HepG2 (cell line): ENCODE data around the gene HLA-DRA.

Experiments used
- AGO2 ChIP-seq: fragments of 200-400 bp; formaldehyde crosslinking; optimal IDR thresholded peaks from 2 replicates; pipeline ENCODE3; 2017; ENCODE audit warnings: mild to moderate bottlenecking, low read depth, low read length, moderate library complexity
- ARNTL ChIP-seq: sonication (generic); formaldehyde crosslinking; IDR thresholded peaks from 2 replicates; pipeline ENCODE4 v1.4.0; 2020; ENCODE audit warnings: mild to moderate bottlenecking, missing genetic modification reagents
- NR2F6 ChIP-seq, 2 experiments: IDR thresholded peaks; 2 replicates each; pipeline ENCODE4 v1.6.1; 2016; ENCODE audit warnings: antibody characterized with exemption in 1 of 2, mild to moderate bottlenecking in 1 of 2
- ZNF121 ChIP-seq: sonication (generic); formaldehyde crosslinking; IDR thresholded peaks from 2 replicates; pipeline ENCODE4 v1.5.0; 2020; ENCODE audit warnings: mild to moderate bottlenecking, missing genetic modification reagents
- ZNF354B ChIP-seq: sonication (generic); formaldehyde crosslinking; IDR thresholded peaks from 2 replicates; pipeline ENCODE4 v1.8.0; 2022; ENCODE audit warnings: mild to moderate bottlenecking, missing genetic modification reagents

DNA sequence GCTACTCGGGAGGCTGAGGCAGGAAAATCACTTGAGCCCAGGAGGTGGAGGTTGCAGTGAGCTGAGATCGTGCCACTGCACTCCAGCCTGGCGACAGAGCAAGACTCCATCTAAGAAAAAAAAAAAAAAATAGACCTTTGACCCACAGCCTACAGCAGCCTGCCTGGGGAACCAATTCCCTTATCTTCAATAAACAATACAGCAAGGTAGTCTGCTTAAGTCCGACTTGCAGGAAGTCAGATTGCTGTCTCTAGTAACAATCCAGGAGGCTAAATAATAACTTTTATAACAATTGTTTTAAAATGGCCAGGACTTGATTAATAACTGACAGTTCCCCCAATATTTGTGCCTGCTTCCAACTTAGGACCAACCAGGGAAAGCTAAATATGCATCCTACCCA is 13.3 kb upstream of the HLA-DRA start:
- TF ChIP-seq AGO2, result no peak
- no peak for TF ChIP-seq ZNF121 (CRISPR knock-in tag)
- no peak for TF ChIP-seq ARNTL (CRISPR knock-in tag)
- no peak for TF ChIP-seq NR2F6 (IDR thresholded peaks at IDR 0.05)
- TF ChIP-seq NR2F6 (CRISPR knock-in tag; IDR thresholded peaks at IDR 0.05), result no peak
- no peak for TF ChIP-seq ZNF354B (CRISPR knock-in tag)
